AG09309 (cell line): ENCODE measurements around the gene HECW1.

Experiments
- DNase-seq: peaks from one replicate; pipeline ENCODE4 v3.0.0-alpha.2; 2010; ENCODE audit warnings: low read depth
- H3K4me3 ChIP-seq: 2 replicates; pipeline ENCODE4 v1.5.1; 2011; ENCODE audit warnings: mild to moderate bottlenecking, low read depth, low read length, moderate library complexity; ENCODE audit not compliant: control insufficient read depth
- TF ChIP-seq, protein P1 (sequence below): IDR thresholded peaks from 2 replicates; pipeline ENCODE4 v1.5.1; 2011; ENCODE audit warnings: mild to moderate bottlenecking, low read depth, low read length, inconsistent platforms; ENCODE audit not compliant: insufficient read depth, control insufficient read depth; ENCODE audit errors: missing control alignments

The HECW1 gene

DNA sequence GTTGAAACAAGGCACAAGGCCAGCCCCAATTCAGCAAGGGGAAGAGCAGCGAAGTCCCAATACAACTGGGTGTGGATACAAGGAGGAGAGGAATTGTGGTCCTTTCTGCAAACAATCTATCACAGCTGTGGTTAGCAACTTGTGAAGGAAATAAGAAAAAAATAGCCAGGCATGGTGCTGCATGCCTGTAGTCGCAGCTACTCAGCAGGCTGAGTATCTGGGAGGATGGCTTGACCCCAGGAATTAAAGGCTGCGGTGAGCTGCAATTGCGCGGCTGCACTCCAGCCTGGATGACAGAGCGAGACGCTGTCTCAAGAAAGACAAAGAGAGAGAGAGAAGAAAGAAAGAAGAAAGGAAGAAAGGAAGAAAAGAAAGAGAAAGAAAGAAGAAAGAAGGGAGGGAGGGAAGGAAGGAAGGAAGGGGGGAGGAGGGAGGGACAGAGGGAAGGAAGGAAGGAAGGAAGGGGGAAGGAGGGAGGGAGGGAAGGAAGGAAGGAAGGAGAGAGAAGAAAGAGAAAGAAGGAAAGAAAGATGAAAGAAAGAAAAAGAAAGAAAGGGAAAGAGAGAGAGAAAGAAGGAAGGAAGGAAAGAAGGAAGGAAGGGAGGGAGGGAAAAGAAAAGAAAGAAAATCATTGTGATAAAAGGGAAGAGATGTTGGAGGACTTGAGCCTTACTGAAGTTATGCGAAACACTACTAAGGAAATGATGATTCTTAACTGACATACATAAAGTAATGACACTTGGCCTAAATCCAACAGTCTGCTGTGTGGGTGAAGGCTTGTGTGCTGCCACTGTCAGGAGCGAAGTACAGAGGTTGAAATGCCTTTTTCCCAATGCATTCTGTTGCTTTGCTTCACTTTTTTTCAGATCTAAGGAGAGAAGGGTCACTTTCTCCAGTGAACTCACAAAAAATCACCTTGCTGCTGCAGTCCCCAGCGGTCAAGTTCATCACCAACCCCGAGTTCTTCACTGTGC, 353.4 kb downstream of the HECW1 start:
- TF ChIP-seq, protein P1, sequence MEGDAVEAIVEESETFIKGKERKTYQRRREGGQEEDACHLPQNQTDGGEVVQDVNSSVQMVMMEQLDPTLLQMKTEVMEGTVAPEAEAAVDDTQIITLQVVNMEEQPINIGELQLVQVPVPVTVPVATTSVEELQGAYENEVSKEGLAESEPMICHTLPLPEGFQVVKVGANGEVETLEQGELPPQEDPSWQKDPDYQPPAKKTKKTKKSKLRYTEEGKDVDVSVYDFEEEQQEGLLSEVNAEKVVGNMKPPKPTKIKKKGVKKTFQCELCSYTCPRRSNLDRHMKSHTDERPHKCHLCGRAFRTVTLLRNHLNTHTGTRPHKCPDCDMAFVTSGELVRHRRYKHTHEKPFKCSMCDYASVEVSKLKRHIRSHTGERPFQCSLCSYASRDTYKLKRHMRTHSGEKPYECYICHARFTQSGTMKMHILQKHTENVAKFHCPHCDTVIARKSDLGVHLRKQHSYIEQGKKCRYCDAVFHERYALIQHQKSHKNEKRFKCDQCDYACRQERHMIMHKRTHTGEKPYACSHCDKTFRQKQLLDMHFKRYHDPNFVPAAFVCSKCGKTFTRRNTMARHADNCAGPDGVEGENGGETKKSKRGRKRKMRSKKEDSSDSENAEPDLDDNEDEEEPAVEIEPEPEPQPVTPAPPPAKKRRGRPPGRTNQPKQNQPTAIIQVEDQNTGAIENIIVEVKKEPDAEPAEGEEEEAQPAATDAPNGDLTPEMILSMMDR: no peak
- H3K4me3 ChIP-seq: no peak overlapping the region
- DNase-seq: no peak

DNA sequence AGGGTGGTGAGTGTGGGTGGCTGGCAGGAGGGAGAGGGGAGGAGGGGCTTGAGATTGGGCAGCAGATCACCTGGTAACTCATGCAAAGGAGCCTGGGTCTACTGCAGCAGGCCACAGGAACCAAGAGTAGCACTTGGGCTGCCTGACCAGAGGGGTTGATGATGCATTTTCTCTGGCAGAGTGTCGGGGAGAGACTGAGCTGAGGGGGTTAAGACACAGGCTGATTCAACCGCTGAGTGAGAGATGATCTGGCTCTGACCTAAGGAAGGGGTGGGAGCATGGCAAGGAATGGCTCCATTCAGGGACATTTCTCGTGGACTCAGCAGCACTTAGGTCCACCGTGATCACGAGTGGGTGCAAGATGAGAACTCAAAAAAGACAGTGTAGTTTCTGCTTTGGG, 355.0 kb downstream of the HECW1 start:
- peak; percentile 18 for DNase-seq
- H3K4me3 ChIP-seq: no peak overlapping the region
- TF ChIP-seq, protein P1: no peak

DNA sequence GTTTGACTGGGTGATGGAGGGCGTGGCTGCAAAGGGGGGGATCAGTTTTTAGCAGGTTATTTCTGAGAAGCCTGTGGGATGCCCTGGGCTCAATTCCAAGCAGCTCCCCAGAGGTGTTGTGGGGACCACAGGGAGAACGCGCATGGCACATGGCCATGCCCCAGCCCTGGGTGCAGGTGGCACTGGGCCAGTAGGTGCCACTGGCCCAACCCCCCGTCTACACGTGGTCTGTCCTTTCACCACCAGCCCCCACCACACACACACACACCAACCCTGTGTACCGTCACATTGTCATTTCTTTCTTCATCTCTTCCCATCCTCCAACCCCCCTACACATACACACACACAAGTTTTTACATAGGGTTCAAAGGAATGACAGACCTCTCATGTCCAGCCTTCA, 355.4 kb downstream of the HECW1 start:
- H3K4me3 ChIP-seq: no peak overlapping the region
- no peak for DNase-seq
- TF ChIP-seq, protein P1: no peak

DNA sequence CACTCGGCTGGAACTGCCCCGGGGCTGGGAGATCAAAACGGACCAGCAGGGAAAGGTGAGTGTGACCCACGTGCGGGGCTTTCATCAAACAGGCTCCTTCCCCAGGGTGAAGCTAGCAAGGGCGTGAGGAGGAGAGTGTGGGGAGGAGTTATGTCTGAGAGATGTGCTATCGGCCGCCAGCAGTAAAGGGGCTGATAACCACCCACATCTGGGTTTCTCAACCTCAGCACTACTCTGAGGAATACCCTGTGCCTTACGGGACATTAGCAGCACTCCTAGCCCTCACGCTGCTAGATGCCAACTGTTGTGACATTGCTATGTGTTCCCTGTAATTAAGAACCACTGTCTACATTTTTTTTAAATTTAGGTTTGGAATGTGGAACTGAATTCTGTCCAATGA, 356.6 kb downstream of the HECW1 start:
- no peak for DNase-seq
- TF ChIP-seq, protein P1: no peak
- no peak overlapping the region for H3K4me3 ChIP-seq

DNA sequence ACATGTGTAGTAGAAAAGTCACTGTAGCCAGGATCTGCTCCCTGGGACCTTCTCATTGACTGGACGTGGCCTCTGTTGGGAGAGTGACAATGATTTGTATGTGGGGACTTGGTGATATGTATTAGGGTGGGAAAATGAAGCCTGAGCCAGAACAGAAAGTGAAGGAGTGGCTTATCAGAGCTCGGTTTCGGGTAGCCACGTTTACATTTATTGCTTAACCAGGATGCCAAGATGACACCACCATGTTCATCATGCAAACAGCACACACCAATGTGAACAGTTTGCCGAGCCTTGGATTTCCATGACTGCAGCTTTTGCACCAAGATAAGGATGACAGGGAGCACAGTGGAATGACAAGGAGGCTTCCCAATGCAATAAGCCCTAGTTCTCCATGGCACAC, 357.7 kb downstream of the HECW1 start:
- no peak for DNase-seq
- TF ChIP-seq, protein P1: no peak
- H3K4me3 ChIP-seq: no peak overlapping the region

DNA sequence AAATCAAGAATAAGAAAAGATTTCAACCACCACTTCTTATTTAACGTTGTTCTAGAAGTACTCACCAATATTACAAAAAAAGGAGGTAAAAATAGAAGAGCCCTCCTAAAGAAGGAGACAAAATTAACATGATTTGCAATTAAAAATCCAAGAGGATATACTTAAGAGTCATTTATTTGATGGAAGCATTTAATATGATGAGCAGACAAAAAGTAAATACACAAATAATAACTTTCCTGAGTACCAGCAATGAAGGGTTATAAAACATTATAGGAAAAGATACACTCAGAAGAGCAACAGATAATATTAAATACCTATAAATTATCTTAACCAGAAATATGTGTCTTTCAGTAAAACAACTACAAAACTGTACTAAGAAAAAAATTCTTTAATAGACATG, 363.5 kb downstream of the HECW1 start:
- H3K4me3 ChIP-seq: no peak overlapping the region
- TF ChIP-seq, protein P1: no peak
- no peak for DNase-seq

DNA sequence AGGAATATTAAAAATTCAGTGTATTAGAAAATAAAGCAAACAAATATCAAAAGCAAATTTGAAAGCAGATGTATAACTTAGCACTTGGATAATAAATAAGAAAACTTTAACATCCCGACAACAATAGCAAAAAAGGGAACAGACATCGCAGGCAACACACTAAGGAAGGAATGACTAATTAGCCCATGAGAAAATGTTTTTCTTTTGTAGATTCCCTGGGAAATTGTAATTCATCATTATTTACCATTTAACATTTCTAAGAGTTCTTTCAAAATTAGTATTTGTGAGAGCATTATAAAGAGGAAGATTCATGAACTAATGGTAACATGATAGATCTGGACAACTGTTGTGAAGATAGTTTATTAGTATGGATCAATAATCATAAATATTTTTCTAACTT, 364.4 kb downstream of the HECW1 start:
- no peak for DNase-seq
- TF ChIP-seq, protein P1: no peak
- no peak overlapping the region for H3K4me3 ChIP-seq
